GM23338 (cell line): ENCODE data around the gene GALK1.

Experiments used
- CTCF ChIP-seq, 2 experiments: fragments of 200-600 bp in 1 of 2; sonication (generic) in 1 of 2; conservative IDR thresholded peaks; 2 replicates each; pipeline versions ENCODE4 v1.5.1 to v1.6.1; 2016 to 2017; ENCODE audit warnings: antibody characterized with exemption in 2 of 2, low read depth in 2 of 2, mild to moderate bottlenecking in 2 of 2, moderate library complexity in 1 of 2
- EZH2 ChIP-seq: fragments of 200-600 bp; sonication (generic); IDR thresholded peaks from one replicate; pipeline ENCODE4 v1.8.0; 2017; ENCODE audit warnings: antibody characterized with exemption, mild to moderate bottlenecking, low read depth; ENCODE audit not compliant: unreplicated experiment
- JUNB ChIP-seq: IDR thresholded peaks from one replicate; pipeline ENCODE4 v1.6.1; 2016; ENCODE audit warnings: antibody characterized with exemption; ENCODE audit not compliant: unreplicated experiment
- POLR2AphosphoS5 ChIP-seq: IDR thresholded peaks from 2 replicates; pipeline ENCODE4 v1.6.1; 2016; ENCODE audit warnings: antibody characterized with exemption, low read depth
- REST ChIP-seq: IDR thresholded peaks from one replicate; pipeline ENCODE4 v1.6.1; 2018; ENCODE audit warnings: antibody characterized with exemption; ENCODE audit not compliant: unreplicated experiment

- TF ChIP-seq POLR2AphosphoS5 (no peak), EZH2 (no peak), CTCF (conservative IDR thresholded peaks at IDR 0.05; ENCODE audit: low read depth in 2 of 2) (no peak), REST (no peak), JUNB (no peak)
These were observed 10.4 kb downstream of the GALK1 start for GRCh38 chr17:75754378-75755204.
